ENCODE measurements around the gene TRAF2.

Gene TRAF2

GRCh38 chr9:136927343-136928271 lies 41.3 kb downstream of the TRAF2 start:
- TF ChIP-seq CTCF (conservative IDR thresholded peaks at IDR 0.05; ENCODE audit: low read depth): no peak
- POLR2A ChIA-PET (ENCODE audit: low non-redundant PET): no interaction called here
- H3K27ac ChIP-seq: peak overlapping the region; percentile 24
- CTCF ChIA-PET: interaction anchor here (0.7 to 1.4 kb wide), 2 partner anchors 136 to 250 kb away, joined by 3 read pairs; no protein-coding TSS in a partner anchor
- DNase-seq (ENCODE audit: low spot score): no peak

GRCh38 chr9:136928591-136928990 lies 42.3 kb downstream of the TRAF2 start:
- ChIA-PET CTCF (interaction anchor here (0.7 kb wide), 1 partner anchor 251 kb away, joined by 3 read pairs; no protein-coding TSS in a partner anchor), POLR2A (ENCODE audit: low non-redundant PET) (interaction anchor here (0.6 kb wide), 1 partner anchor 22 kb away, joined by 8 read pairs; no protein-coding TSS in a partner anchor)
- no peak for TF ChIP-seq CTCF (conservative IDR thresholded peaks at IDR 0.05; ENCODE audit: low read depth)
- peak overlapping the region; percentile 45 for H3K27ac ChIP-seq
- no peak for DNase-seq (ENCODE audit: low spot score)

GRCh38 chr9:136930014-136930413 lies 43.7 kb downstream of the TRAF2 start:
- POLR2A ChIA-PET (ENCODE audit: low non-redundant PET): interaction anchor here (0.6 kb wide), 1 partner anchor 13 kb away, joined by 6 read pairs; no protein-coding TSS in a partner anchor
- no peak overlapping the region for H3K27ac ChIP-seq
- no peak for DNase-seq (ENCODE audit: low spot score)
- TF ChIP-seq CTCF (conservative IDR thresholded peaks at IDR 0.05; ENCODE audit: low read depth): no peak
- CTCF ChIA-PET: interaction anchor here (0.7 to 1.4 kb wide), 4 partner anchors 10 to 100 kb away, joined by 3 to 6 read pairs (median 4); partner anchors contain the start of gene FBXW5

GRCh38 chr9:136931611-136932130 lies 45.4 kb downstream of the TRAF2 start:
- DNase-seq (ENCODE audit: low spot score): no peak
- ChIA-PET POLR2A (ENCODE audit: low non-redundant PET) (no interaction called here), CTCF (no interaction called here)
- no peak overlapping the region for H3K27ac ChIP-seq
- no peak for TF ChIP-seq CTCF (conservative IDR thresholded peaks at IDR 0.05; ENCODE audit: low read depth)

- DNase-seq (ENCODE audit: low spot score): no peak
- H3K27ac ChIP-seq: no peak overlapping the region
- POLR2A ChIA-PET (ENCODE audit: low non-redundant PET): no interaction called here
Observed at GRCh38 chr9:136934277-136934676, 48.0 kb downstream of the TRAF2 start.

More at GRCh38 chr9:136934277-136934676, 48.0 kb downstream of the TRAF2 start:
- no peak for TF ChIP-seq CTCF (conservative IDR thresholded peaks at IDR 0.05; ENCODE audit: low read depth)
- CTCF ChIA-PET: no interaction called here
